AG08396 (cell line): ENCODE results near the gene ITIH3.

Source experiments
- DNase-seq: peaks from one replicate; pipeline ENCODE4 v3.0.0; 2012; ENCODE audit warnings: low spot score, mixed read lengths

ITIH3 gene

GRCh38 chr3:52795298-52795900 is 803 bp downstream of the ITIH3 start:
- no peak for DNase-seq

GRCh38 chr3:52796411-52796810 is 1.8 kb downstream of the ITIH3 start:
- no peak for DNase-seq

GRCh38 chr3:52798376-52798977 is 3.9 kb downstream of the ITIH3 start:
- no peak for DNase-seq

GRCh38 chr3:52798978-52799476 is 4.4 kb downstream of the ITIH3 start:
- peak; percentile 34 for DNase-seq

GRCh38 chr3:52800079-52800478 is 5.5 kb downstream of the ITIH3 start:
- DNase-seq: no peak

- DNase-seq: peak; percentile 22
These were observed 7.2 kb downstream of the ITIH3 start for GRCh38 chr3:52801839-52802238.

- DNase-seq: no peak
These were observed 10.9 kb downstream of the ITIH3 start for GRCh38 chr3:52805270-52806039.

GRCh38 chr3:52809149-52809548 is 14.6 kb downstream of the ITIH3 start:
- no peak for DNase-seq

GRCh38 chr3:52809662-52810377 is 15.2 kb downstream of the ITIH3 start:
- no peak for DNase-seq

- DNase-seq: no peak
These were observed 16.3 kb downstream of the ITIH3 start for GRCh38 chr3:52810923-52811322.

GRCh38 chr3:52811452-52812011 is 16.9 kb downstream of the ITIH3 start:
- DNase-seq: no peak

GRCh38 chr3:52813810-52814209 is 19.2 kb downstream of the ITIH3 start:
- no peak for DNase-seq

GRCh38 chr3:52816199-52816598 is 21.6 kb downstream of the ITIH3 start:
- no peak for DNase-seq

GRCh38 chr3:52816654-52817053 is 22.1 kb downstream of the ITIH3 start:
- DNase-seq: no peak

- DNase-seq: no peak
These were observed 22.6 kb downstream of the ITIH3 start for GRCh38 chr3:52817221-52817620.

- DNase-seq: no peak
These were observed 23.3 kb downstream of the ITIH3 start for GRCh38 chr3:52817860-52818259.

- no peak for DNase-seq
These were observed 25.3 kb downstream of the ITIH3 start for GRCh38 chr3:52819936-52820335.

- peak; percentile 48 for DNase-seq
These were observed 26.1 kb downstream of the ITIH3 start for GRCh38 chr3:52820736-52821135.

GRCh38 chr3:52822363-52822762 is 27.8 kb downstream of the ITIH3 start:
- DNase-seq: no peak

- no peak for DNase-seq
These were observed 29.4 kb downstream of the ITIH3 start for GRCh38 chr3:52824037-52824436.

GRCh38 chr3:52827441-52827840 is 32.8 kb downstream of the ITIH3 start:
- no peak for DNase-seq

- DNase-seq: no peak
These were observed 33.3 kb downstream of the ITIH3 start for GRCh38 chr3:52827866-52828376.
